HG03159 (cell line): ENCODE results near the gene TFDP2.
"Not testable (repeated sequence)": the region's sequence is repeated elsewhere in the genome, so short reads cannot be mapped to it uniquely, and the experiment has no call there.

Experiments used
- ATAC-seq: cut with Tn5 transposase; IDR thresholded peaks from one replicate; pipeline ENCODE4 v1.9.1; 2021; ENCODE audit warnings: mild to moderate bottlenecking, moderate library complexity; ENCODE audit not compliant: unreplicated experiment

The TFDP2 gene, protein sequence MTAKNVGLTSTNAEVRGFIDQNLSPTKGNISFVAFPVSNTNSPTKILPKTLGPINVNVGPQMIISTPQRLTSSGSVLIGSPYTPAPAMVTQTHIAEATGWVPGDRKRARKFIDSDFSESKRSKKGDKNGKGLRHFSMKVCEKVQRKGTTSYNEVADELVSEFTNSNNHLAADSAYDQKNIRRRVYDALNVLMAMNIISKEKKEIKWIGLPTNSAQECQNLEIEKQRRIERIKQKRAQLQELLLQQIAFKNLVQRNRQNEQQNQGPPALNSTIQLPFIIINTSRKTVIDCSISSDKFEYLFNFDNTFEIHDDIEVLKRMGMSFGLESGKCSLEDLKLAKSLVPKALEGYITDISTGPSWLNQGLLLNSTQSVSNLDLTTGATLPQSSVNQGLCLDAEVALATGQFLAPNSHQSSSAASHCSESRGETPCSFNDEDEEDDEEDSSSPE

DNA sequence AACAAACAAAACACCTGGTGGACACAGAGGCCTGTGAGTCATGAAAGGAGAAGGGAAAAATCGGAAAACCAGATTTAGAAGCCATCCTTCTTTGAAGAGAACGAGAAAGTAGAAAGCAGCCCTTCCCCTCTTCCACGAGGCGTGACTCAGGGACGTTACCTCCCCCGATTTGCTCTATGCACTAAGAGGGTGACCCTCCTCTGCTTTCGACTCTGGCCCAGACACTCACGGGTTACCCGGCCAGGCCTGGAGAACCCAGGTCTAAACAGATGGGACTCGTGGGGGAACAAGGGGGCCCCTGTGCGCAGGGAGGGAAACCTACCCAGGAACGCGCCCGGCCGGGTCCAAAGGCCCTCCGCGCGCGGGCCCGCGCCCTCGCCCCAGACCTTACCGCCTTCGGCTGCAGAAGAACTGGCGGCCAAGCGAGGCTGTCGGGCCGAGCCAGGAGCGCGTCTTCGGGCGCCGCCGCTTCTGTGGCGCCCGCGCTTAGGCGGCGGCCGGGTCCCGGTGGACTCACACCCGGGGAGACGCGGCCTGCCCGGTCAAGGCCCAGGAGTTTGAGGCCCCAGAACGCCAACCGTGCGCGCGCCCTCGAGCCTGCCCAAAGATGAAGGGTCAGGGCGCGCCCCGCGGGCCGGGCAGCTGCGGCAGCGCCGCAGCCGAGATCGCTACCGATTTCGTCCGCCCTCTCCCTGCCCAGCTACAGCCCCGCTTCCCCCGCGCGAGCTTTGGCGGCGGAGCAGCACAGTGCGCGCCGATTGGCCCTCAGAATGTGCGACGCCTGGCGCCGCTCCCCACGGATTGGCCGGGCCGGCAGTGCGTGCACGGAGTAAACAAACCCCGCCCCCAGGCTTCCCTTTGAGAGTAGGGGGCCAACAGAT, at the start of gene TFDP2:
Gene TFDP2, minus strand, starts transcription at position 753 of the 881 bp plus-strand sequence. CDS start 47,795 bp downstream, outside the sequence.
- ATAC-seq, result peak; percentile 99

- no peak for ATAC-seq
These were observed 39.5 kb upstream of the TFDP2 start for GRCh38 chr3:142188846-142189245.

DNA sequence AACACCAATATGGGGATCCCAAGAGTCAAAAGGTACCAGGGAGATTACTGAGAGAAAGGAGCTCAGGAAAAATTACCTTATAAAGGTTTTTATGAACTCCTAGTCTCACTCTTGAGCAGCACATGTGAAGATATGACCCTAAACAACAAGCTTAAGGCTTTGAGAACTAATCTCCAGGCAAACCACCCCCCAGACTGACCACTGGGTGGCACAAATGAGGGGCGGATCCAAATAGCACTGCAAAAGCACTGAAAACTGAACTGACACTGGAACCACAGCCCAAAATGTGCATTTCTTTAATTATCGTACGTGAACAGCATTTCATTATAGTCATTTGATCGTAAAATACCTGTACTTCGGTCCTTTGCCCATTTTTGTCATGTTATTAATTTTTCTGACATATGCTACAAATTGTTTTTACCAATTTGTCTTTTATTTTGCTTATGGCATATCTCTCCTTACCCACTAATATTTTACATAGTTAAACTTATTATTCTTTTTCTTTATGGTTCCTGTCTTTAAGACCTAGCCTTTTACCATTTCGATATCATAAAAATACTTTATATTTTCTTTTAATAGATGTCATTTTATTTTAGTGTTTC, 31.5 kb upstream of the TFDP2 start:
- ATAC-seq, result peak; percentile 65

DNA sequence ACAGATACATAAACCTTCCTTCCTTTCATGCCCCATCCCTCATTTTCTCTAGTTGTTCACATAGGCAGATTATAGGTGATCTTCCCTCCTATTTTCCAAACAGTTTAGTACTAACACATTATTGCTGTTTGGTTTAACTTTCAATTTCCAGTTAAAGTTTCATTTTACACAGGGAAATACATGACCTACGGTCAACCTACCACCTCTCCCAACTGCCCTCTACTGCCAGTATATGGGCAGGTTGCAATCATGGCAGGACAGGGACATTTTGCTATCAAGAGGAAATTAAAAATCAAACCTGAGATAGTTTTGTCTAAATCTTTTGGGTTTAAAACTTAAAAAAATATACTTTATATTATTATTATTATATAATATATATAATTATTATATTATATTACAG, 26.1 kb upstream of the TFDP2 start:
- no peak for ATAC-seq

DNA sequence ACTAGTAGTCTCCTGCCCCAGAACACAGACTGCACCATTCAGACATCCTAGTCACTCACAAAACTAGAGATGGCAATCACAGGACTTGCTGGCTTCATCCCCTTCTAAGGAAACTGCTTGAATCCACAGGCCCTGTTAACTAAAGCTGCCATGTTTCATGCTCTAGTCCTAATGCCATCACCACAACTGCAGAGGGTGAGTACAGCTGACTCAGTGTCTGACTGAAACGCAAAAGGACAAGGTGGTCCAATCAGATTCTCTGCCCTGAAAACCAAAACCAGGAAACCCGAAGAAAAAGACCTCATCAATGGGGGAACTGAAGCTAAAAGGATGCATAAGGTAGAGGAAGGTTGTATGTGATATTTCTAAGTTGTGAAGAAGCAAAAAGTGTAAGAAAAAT, 25.2 kb upstream of the TFDP2 start:
- ATAC-seq, result no peak

GRCh38 chr3:142168514-142168913, 19.2 kb upstream of the TFDP2 start:
- ATAC-seq, result no peak

GRCh38 chr3:142165194-142165593, 15.8 kb upstream of the TFDP2 start:
- ATAC-seq, result no peak

DNA sequence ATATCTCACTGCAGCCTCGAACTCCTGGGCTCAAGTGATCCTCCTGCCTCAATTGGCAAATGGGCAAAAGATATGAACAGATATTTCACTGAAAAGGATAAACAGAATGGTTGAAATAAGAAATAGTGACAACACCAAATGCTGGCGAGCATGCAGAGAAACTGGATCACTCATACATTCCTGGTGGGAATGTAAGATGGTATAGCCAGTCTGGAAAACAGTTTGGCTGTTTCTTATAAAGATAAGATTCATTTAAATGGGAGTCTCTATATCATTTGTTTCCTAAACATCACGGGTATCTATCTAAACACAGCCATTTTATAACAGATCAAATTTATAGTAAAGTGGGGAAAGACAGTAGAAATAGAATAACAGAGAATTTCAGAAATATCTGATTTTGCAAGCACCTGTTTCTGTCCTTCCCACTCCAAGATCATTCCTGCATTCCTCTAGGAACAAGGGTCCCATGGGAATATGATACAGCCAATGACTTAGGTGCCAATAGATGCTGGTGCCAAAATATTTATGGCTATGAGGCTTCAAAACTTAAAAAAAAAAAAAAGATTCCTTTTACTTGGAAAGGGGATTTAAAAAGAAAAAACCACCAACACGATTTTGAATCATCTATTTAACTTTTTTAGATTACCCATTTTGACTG, 9.9 kb upstream of the TFDP2 start:
- no peak for ATAC-seq

- no peak for ATAC-seq
These were observed 4.8 kb upstream of the TFDP2 start for GRCh38 chr3:142154186-142154585.

DNA sequence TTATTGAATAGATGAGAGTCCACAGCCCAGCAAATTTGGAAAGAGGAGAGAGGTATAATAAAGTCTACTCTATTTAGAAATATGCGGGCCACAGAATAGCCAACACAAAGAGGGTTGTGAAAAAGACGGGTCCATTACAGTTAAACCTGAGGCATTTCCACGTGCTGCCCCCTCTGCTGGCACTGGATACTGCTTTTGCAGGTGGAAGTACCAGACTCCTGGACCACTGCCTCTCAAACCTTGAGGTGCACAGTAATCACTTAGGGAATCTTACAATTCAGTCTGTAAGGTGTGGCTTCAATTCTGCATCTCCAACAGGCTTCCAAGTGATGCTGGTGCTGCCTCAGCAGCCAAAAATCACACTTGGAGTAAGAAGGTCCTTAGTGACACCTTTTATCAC, 3.0 kb upstream of the TFDP2 start:
- ATAC-seq, result no peak

- no peak for ATAC-seq
These were observed 2.5 kb upstream of the TFDP2 start for GRCh38 chr3:142151828-142152227.

DNA sequence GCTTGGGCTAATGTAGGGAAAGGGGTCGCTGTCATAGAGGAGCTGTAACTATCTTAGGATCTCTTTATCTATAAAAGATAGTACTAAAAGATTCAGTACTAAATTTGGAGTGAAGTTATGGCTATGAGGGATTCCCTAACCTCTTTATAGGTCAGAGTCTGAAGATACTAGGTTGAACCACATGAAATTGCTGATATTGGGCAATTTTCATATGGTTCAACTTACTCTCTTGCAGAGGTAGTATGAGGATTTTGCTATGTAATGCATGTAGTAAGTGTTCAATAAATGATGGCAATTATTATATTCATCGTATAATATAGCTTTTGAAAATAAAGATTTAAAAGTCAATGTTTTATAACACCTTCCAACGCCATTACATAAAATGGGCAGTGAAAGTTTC, 1.9 kb upstream of the TFDP2 start:
- no peak for ATAC-seq

DNA sequence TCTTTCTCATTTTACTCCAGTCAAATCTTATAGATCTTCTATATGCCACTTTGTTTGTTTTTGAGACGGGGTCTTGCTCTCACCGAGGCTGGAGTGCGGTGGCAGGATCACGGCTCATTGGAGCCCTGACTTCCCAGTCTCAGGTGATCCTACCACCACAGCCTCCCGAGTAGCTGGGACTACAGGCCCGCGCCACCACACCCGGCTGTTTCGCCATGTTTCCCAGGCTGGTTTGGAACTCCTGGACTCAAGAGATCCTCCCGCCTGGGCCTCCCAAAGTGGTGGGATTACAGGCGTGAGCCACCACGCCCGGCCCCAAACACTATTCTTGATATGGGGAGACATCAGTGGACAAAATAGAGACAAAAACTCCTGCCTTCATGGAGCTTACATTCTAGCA, 927 bp upstream of the TFDP2 start:
- no peak for ATAC-seq

GRCh38 chr3:142149673-142149992, 289 bp upstream of the TFDP2 start:
- ATAC-seq, result no peak

DNA sequence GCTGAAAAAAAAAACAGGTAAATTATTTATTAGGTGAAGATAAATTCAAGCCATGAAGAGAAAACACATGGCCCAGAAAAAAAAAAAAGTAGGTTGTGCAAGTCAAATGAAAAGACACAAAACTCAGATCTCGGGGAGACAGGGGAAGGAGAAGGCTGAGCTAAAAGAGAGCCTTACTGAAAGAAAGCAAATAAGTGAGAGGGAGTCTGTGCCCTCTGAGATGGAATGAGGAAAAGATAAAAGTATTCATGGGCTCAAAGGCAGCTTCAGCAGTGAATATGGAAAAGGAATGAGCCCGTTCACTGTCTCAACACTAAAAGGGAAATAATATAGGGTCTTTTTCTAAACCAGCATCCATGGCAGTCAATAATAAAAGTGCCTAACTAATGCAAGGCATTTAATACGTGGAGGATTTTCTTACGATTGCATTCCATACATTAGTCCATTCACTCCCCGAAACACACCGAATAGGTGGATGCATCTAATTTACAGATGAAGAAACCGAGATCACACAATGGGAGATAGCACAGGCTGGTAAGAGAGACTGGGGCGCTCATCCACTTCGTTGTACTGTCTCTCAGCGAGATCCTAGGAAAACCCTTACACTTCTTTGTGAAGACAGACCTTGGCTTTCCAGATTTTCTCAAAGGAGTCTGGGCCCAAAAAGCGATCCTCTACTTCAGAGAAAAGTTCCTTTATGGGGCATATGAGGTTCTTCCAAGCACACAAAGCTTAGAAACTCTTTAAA, 1.1 kb downstream of the TFDP2 start:
- ATAC-seq, result no peak

GRCh38 chr3:142144587-142144986, 4.8 kb downstream of the TFDP2 start:
- ATAC-seq, result not testable (repeated sequence)

DNA sequence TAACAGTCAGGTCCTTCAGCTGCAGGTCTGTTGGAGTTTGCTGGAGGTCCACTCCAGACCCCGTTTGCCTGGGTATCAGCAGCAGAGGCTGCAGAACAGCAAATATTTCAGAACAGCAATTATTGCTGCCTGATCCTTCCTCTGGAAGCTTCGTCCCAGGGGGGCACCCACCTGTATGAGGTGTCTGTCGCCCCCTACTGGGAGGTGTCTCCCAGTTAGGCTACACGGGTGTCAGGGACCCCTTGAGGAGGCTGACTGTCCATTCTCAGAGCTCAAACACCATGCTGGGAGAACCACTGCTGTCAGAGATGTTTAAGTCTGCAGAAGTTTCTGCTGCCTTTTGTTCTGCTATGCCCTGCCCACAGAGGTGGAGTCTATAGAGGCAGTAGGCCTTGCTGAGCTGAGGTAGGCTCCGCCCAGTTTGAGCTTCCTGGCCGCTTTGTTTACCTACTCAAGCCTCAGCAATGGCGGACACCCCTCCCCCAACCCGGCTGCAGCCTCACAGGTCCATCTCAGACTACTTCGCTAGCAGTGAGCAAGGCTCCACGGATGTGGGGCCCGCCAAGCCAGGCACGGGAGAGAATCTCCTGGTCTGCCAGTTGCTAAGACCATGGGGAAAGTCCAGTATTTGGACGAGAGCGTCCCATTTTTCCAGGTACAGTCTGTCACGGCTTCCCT, 8.6 kb downstream of the TFDP2 start:
- not testable (repeated sequence) for ATAC-seq

DNA sequence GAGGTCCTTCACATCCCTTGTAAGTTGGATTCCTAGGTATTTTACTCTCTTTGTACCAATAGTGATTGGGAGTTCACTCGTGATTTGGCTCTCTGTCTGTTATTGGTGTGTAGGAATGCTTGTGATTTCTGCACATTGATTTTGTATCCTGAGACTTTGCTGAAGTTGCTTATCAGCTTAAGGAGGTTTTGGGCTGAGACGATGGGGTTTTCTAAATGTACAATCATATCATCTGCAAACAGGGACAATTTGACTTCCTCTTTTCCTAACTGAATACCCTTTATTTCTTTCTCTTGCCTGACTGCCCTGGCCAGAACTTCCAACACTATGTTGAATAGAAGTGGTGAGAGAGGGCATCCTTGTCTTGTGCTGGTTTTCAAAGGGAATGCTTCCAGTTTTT, 12.3 kb downstream of the TFDP2 start:
- ATAC-seq, result not testable (repeated sequence)

DNA sequence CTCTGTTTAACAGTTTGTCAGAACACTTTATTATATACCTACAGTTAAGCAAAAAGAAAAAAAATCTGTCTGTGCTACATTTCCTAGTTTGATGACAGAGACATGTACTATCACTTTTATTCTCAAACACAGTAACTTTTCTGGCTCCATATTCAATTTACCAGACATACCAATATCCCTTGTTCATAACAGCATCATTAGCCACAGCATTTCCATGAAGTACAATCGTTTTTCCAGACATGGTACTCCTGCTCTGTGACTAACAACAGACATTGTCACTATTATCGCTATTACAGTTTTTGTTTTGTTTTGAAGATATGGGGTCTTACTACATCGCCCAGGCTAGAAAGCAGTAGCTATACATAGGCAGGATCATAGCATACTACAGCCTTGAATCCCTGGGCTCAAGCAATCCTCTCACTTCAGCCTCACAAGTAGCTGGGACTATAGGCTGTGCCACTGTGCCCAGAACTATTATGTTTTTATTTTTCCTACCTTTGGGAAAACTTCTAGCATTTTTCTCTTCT, 14.5 kb downstream of the TFDP2 start:
- ATAC-seq, result no peak
